Osteocyte (in vitro differentiated cells): ENCODE data around the gene R3HDM2. TPM values are rescaled to one million over a fixed set of nuclear protein-coding genes. Genes with fewer than 3 reads are reported as not detected.
A peak's percentile ranks its signal among the peaks of the same experiment; 100 is the strongest.
"Not testable (repeated sequence)": the region's sequence is repeated elsewhere in the genome, so short reads cannot be mapped to it uniquely, and the experiment has no call there.

Experiments
- DNase-seq: peaks from one replicate; pipeline ENCODE4 v3.0.0; 2021; ENCODE audit warnings: mixed read lengths; ENCODE audit not compliant: unreplicated experiment; ENCODE audit errors: extremely low spot score
- H3K27ac Mint-ChIP-seq: one replicate; pipeline ENCODE4 v1.8.0; 2021; ENCODE audit warnings: mild to moderate bottlenecking, mixed read lengths; ENCODE audit not compliant: unreplicated experiment
- H3K27me3 Mint-ChIP-seq: one replicate; pipeline ENCODE4 v1.8.0; 2021; ENCODE audit warnings: mixed read lengths; ENCODE audit not compliant: unreplicated experiment
- H3K36me3 Mint-ChIP-seq: one replicate; pipeline ENCODE4 v1.8.0; 2021; ENCODE audit warnings: mixed read lengths; ENCODE audit not compliant: unreplicated experiment
- H3K4me1 Mint-ChIP-seq: one replicate; pipeline ENCODE4 v1.8.0; 2021; ENCODE audit warnings: mixed read lengths; ENCODE audit not compliant: unreplicated experiment
- H3K4me3 Mint-ChIP-seq: one replicate; pipeline ENCODE4 v1.8.0; 2021; ENCODE audit warnings: mild to moderate bottlenecking, moderate library complexity, mixed read lengths; ENCODE audit not compliant: unreplicated experiment
- H3K9me3 Mint-ChIP-seq: one replicate; pipeline ENCODE4 v1.8.0; 2021; ENCODE audit warnings: mixed read lengths; ENCODE audit not compliant: unreplicated experiment
- total RNA-seq: library from RNA; stranded (reverse); gene quantifications from 2 replicates; pipeline ENCODE4 v1.2.1, GENCODE V29; 2021
- TF ChIP-seq, protein P1 (sequence below): fragments of 200-600 bp; sonication (generic); IDR thresholded peaks from 2 replicates; pipeline ENCODE4 v1.5.0; 2021; ENCODE audit warnings: antibody characterized with exemption, mild to moderate bottlenecking, moderate library complexity

Gene R3HDM2
- total RNA-seq, 1 donor from 2014 or later: 65.0 TPM

DNA sequence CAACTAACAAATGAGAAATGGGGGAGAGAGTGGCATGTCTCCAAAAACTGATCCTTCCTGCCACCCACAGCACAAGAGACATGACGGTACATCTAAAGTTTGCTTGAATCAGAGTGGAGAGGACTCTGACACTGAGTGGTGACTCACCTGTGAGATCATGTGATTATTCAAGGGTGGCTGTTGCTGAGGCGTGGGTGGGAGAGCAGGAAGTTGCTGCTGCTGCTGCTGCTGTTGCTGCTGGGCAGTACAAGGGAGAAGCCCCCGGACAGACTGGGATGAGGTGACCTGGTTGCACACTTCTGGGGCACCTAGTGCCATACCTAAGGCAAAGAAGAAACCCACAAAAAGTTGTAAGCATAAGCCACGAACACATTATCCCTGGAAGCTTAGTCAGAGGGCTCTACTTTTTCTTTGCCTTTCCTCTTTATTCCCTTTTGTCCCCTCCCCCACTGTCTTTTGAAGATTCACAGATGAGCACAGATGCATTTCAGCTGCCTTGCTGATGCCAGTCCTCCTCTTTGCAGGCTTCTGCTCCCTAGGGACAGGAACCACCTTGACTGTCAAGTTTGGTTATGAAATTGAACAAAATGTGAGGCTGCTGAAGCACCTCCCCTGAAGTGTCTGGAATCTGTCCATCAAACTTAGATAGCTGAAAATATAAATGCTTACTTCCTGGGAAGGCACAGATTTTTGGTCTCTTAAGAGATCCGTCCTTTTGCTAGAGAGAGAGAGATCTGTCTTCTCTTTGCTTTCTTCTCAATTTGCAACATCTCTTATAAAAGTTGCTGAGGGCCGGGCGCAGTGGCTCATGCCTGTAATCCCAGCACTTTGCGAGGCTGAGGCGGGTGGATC, 150.4 kb downstream of the R3HDM2 start:
- Mint-ChIP-seq H3K27ac (peak overlapping the region; percentile 66), H3K9me3 (no peaks in the 10 kb centered on the region), H3K4me3 (peak overlapping the region; percentile 5), H3K27me3 (no peaks in the 10 kb centered on the region), H3K36me3 (peaks cover 39% of the 10 kb centered on the region), H3K4me1 (peaks cover 19% of the 10 kb centered on the region)
- TF ChIP-seq, protein P1, sequence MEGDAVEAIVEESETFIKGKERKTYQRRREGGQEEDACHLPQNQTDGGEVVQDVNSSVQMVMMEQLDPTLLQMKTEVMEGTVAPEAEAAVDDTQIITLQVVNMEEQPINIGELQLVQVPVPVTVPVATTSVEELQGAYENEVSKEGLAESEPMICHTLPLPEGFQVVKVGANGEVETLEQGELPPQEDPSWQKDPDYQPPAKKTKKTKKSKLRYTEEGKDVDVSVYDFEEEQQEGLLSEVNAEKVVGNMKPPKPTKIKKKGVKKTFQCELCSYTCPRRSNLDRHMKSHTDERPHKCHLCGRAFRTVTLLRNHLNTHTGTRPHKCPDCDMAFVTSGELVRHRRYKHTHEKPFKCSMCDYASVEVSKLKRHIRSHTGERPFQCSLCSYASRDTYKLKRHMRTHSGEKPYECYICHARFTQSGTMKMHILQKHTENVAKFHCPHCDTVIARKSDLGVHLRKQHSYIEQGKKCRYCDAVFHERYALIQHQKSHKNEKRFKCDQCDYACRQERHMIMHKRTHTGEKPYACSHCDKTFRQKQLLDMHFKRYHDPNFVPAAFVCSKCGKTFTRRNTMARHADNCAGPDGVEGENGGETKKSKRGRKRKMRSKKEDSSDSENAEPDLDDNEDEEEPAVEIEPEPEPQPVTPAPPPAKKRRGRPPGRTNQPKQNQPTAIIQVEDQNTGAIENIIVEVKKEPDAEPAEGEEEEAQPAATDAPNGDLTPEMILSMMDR: no peak
- no peak for DNase-seq

DNA sequence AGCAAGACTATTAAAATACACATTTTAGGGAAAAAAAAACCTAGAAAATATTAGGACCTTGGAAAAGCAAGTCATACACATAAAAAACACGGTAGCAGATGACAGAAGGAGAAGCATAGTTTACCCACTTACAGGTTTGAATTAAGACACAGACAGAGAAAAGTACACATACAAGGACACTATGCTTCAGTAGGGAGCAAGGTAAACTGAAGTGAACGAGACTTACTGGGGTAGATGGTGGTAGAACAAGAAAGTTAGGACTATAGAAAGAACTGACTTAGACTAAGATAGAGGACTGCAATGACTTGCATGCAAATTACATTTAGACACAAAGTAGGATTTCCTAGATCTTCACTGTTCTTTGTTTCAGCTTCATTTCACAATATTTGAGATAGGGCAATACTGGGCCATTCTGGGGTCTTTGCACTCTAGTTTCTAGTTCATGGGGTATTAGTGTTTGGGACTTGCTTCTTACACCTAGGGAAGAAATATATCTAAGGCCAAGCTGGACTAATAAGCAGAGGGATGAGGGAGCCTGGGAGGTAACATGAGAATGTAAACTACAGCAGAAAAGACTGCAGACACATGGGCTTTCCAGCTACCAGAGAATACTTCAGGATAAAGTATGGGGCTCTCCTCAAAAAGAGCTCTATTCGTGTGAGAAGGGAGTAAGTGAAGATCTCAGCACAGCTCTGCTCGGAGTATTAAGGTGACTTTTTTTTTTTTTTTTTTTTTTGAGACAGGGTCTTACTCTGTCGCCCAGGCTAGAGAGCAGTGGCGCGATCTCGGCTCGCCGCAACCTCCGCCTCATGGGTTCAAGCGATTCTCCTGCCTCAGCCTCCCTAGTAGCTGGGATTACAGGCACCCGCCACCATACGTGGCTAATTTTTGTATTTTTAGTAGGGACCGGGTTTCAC, 152.1 kb downstream of the R3HDM2 start:
- DNase-seq: no peak
- H3K27ac Mint-ChIP-seq: no peak overlapping the region
- H3K4me1 Mint-ChIP-seq: peaks cover 19% of the 10 kb centered on the region
- peaks cover 49% of the 10 kb centered on the region for H3K36me3 Mint-ChIP-seq
- H3K9me3 Mint-ChIP-seq: no peaks in the 10 kb centered on the region
- TF ChIP-seq, protein P1: no peak
- no peaks in the 10 kb centered on the region for H3K27me3 Mint-ChIP-seq
- no peak overlapping the region for H3K4me3 Mint-ChIP-seq

DNA sequence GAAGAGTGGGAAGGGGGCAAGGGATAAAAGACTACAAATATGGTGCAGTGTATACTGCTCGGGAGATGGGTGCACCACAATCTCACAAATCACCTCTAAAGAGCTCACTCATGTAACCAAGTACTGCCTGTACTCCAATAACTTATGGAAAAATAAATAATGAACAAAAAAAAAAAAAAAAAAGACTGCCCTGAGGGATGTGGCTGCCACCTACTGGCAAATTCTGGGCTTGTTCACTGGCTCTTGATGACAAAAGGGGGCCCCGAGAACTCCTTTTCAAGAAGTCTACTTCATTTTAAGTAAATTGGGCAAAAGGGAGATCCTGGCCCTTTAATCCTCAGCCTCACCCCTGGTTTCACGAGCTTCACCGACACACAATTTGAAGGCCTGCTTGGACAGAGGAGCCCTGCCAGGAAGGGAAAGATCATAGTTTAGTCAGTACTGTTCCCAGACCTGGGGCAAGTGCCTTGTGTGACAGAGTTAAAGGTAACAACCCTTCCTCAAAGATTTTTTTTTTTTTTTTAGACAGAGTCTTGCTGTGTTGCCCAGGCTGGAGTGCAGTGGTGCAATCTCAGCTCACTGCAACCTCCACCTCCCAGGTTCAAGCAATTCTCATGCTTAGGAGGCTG, 153.8 kb downstream of the R3HDM2 start:
- DNase-seq: no peak
- no peak overlapping the region for H3K4me3 Mint-ChIP-seq
- H3K36me3 Mint-ChIP-seq: peaks cover 39% of the 10 kb centered on the region
- H3K9me3 Mint-ChIP-seq: no peaks in the 10 kb centered on the region
- TF ChIP-seq, protein P1: peak; percentile 57
- peaks cover 34% of the 10 kb centered on the region for H3K4me1 Mint-ChIP-seq
- no peak overlapping the region for H3K27ac Mint-ChIP-seq
- H3K27me3 Mint-ChIP-seq: no peaks in the 10 kb centered on the region

DNA sequence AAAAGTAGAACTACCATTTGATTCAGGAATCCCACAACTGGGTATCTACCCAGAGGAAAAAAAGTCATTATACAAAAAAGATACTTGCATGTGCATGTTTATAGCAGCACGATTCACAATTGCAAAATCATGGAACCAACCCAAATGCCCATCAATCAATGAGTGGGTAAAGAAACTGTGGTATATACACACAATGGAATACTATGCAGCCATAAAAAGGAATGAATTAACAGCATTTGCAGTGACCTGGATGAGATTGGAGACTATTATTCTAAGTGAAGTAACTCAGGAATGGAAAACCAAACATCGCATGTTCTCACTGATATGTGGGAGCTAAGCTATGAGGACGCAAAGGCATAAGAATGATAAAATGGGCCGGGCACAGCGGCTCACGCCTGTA, 154.6 kb downstream of the R3HDM2 start:
- Mint-ChIP-seq H3K4me1 (peaks cover 33% of the 10 kb centered on the region), H3K36me3 (peaks cover 44% of the 10 kb centered on the region)
- H3K4me3 Mint-ChIP-seq, DNase-seq, H3K27ac Mint-ChIP-seq, H3K9me3 Mint-ChIP-seq, H3K27me3 Mint-ChIP-seq: not testable (repeated sequence)

DNA sequence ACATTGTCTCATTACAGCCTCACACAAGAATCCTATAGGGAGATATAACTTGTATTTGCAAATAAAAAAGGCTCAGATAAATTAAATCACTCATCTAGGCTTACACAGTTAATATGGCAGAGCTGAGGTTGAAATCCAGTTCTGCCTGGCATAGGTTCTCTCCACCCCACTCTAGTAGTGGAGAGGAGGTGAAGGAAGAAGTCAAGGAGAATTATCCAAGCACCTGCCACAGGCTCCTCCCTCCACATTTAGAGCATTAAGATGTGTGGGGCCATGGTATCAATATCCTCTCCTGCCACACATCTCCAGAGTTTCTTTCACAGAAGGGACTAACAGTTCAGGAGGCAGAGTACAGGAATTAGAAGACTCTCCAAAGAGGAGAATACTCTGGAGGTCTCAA, 157.3 kb downstream of the R3HDM2 start:
- Mint-ChIP-seq H3K36me3 (peaks cover 50% of the 10 kb centered on the region), H3K4me3 (no peak overlapping the region), H3K4me1 (peaks cover 16% of the 10 kb centered on the region), H3K9me3 (no peaks in the 10 kb centered on the region), H3K27ac (peak overlapping the region; percentile 63), H3K27me3 (no peaks in the 10 kb centered on the region)
- TF ChIP-seq, protein P1: no peak
- DNase-seq: no peak
